Hepatocyte (in vitro differentiated cells): ENCODE data around the gene CKS1B. TPM values are rescaled to one million over a fixed set of nuclear protein-coding genes. Genes with fewer than 3 reads are reported as not detected.

Experiments
- DNase-seq: peaks from one replicate; pipeline ENCODE4 v3.0.0-alpha.2; 2016; ENCODE audit warnings: low spot score
- H2AFZ ChIP-seq: fragments of 200-600 bp; sonication (generic); 2 replicates; pipeline ENCODE4 v1.6.0; 2016; ENCODE audit warnings: antibody characterized with exemption, mild to moderate bottlenecking
- H3K27ac ChIP-seq: fragments of 200-600 bp; sonication (generic); 2 replicates; pipeline ENCODE4 v1.5.1; 2016; ENCODE audit warnings: mild to moderate bottlenecking
- H3K27me3 ChIP-seq: fragments of 200-600 bp; sonication (generic); 2 replicates; pipeline ENCODE4 v1.6.1; 2016
- H3K36me3 ChIP-seq: fragments of 200-600 bp; sonication (generic); replicated peaks from 2 replicates; pipeline ENCODE4 v1.5.1; 2016; ENCODE audit warnings: low read depth; ENCODE audit not compliant: insufficient read depth
- H3K4me1 ChIP-seq: fragments of 200-600 bp; sonication (generic); 2 replicates; pipeline ENCODE4 v1.5.1; 2016; ENCODE audit warnings: mild to moderate bottlenecking, moderate library complexity; ENCODE audit not compliant: insufficient read depth
- H3K4me2 ChIP-seq: fragments of 200-600 bp; sonication (generic); 2 replicates; pipeline ENCODE4 v1.6.0; 2016
- H3K4me3 ChIP-seq: fragments of 200-600 bp; sonication (generic); 2 replicates; pipeline ENCODE4 v1.5.1; 2016; ENCODE audit warnings: mild to moderate bottlenecking
- H3K79me2 ChIP-seq: fragments of 200-600 bp; sonication (generic); 2 replicates; pipeline ENCODE4 v1.6.0; 2017; ENCODE audit warnings: mild to moderate bottlenecking
- H3K9me2 ChIP-seq: fragments of 200-600 bp; sonication (generic); replicated peaks from 2 replicates; pipeline ENCODE4 v1.6.0; 2017; ENCODE audit warnings: mild to moderate bottlenecking; ENCODE audit not compliant: insufficient read depth
- H3K9me3 ChIP-seq: fragments of 200-600 bp; sonication (generic); 2 replicates; pipeline ENCODE4 v1.5.1; 2016; ENCODE audit warnings: low read depth, mild to moderate bottlenecking
- H4K20me1 ChIP-seq: fragments of 200-600 bp; sonication (generic); 2 replicates; pipeline ENCODE4 v1.6.0; 2016; ENCODE audit warnings: mild to moderate bottlenecking; ENCODE audit not compliant: insufficient read depth, poor library complexity, severe bottlenecking
- EZH2 ChIP-seq: fragments of 200-600 bp; sonication (generic); IDR thresholded peaks from 2 replicates; pipeline ENCODE4 v1.6.1; 2016; ENCODE audit warnings: antibody characterized with exemption, mild to moderate bottlenecking, borderline replicate concordance
- EZH2phosphoT487 ChIP-seq: fragments of 200-600 bp; sonication (generic); IDR thresholded peaks from one replicate; pipeline ENCODE4 v1.6.1; 2018; ENCODE audit warnings: antibody characterized with exemption, mild to moderate bottlenecking, low read depth, moderate library complexity; ENCODE audit not compliant: unreplicated experiment, severe bottlenecking
- WGBS: methylation state at CpG from one replicate; pipeline ENCODE4 v1.1.6; 2016; ENCODE audit warnings: low lambda C conversion rate; ENCODE audit errors: missing lambda C conversion rate; 5-methylcytosine and 5-hydroxymethylcytosine counted together
- polyA plus RNA-seq: library from polyadenylated mRNA; unstranded; fragments of >200 nt; fragmentation: Nextera tagmentation; extraction: Ambion mirVana; gene quantifications from 2 replicates; pipeline ENCODE4 v1.2.1, GENCODE V29; 2016
- total RNA-seq: library from RNA; depleted of rRNA; stranded (reverse); fragments of >200 nt; gene quantifications from 2 replicates; pipeline ENCODE4 v1.2.3, GENCODE V29; 2014
- TF ChIP-seq, protein P1 (sequence below): fragments of 200-600 bp; sonication (generic); IDR thresholded peaks from 2 replicates; pipeline ENCODE4 v1.5.1; 2016; ENCODE audit warnings: antibody characterized with exemption, mild to moderate bottlenecking; ENCODE audit not compliant: poor library complexity

CKS1B gene
- total and polyA plus RNA-seq, 2 experiments from 2014 or later = 40.4 to 91.3 TPM

DNA sequence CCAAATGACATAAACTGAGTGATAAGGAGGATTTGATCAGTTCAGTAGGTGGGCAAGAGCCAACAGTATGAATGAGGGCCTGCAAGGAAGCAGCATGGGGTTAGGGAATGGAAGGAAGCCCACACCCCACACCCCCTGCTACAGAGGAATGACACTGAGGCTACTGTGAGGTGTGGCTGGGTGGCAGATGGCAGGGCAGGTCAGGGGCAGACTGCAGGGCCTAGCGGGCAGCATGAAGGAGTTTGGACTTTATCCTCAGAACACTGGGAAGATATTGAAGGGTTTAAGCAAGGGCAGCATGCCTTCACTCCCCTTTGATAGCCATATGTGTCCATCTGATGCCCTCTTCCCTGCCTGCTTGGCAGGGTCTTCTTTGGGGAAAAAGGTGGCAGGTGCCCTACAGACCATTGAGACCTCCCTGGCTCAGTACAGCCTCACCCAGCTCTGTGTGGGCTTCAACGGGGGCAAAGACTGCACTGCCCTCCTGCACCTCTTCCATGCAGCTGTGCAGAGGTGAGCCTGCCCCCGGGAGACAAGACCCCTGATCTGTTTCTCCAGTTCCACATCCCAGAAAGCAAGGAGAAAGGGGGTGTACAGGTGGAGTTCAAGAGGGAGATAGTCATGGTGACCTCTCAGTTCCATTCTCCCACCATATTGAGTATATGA, 14.8 kb downstream of the CKS1B start:
- Histone ChIP-seq H3K79me2 (peaks cover 30% of the 10 kb centered on the region), H3K4me3 (no peak overlapping the region), H3K36me3 (no peaks in the 10 kb centered on the region), H2AFZ (no peak overlapping the region), H3K27ac (no peak overlapping the region), H3K4me1 (peaks cover 5% of the 10 kb centered on the region), H4K20me1 (no peaks in the 10 kb centered on the region), H3K27me3 (no peaks in the 10 kb centered on the region), H3K9me2 (no peaks in the 10 kb centered on the region), H3K9me3 (no peaks in the 10 kb centered on the region), H3K4me2 (no peak overlapping the region)
- 81% methylated on average over 3 of the region's 3 CpGs for WGBS
- DNase-seq = no peak
- TF ChIP-seq EZH2 (no peak), EZH2phosphoT487 (no peak)
- TF ChIP-seq, protein P1, sequence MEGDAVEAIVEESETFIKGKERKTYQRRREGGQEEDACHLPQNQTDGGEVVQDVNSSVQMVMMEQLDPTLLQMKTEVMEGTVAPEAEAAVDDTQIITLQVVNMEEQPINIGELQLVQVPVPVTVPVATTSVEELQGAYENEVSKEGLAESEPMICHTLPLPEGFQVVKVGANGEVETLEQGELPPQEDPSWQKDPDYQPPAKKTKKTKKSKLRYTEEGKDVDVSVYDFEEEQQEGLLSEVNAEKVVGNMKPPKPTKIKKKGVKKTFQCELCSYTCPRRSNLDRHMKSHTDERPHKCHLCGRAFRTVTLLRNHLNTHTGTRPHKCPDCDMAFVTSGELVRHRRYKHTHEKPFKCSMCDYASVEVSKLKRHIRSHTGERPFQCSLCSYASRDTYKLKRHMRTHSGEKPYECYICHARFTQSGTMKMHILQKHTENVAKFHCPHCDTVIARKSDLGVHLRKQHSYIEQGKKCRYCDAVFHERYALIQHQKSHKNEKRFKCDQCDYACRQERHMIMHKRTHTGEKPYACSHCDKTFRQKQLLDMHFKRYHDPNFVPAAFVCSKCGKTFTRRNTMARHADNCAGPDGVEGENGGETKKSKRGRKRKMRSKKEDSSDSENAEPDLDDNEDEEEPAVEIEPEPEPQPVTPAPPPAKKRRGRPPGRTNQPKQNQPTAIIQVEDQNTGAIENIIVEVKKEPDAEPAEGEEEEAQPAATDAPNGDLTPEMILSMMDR = no peak

DNA sequence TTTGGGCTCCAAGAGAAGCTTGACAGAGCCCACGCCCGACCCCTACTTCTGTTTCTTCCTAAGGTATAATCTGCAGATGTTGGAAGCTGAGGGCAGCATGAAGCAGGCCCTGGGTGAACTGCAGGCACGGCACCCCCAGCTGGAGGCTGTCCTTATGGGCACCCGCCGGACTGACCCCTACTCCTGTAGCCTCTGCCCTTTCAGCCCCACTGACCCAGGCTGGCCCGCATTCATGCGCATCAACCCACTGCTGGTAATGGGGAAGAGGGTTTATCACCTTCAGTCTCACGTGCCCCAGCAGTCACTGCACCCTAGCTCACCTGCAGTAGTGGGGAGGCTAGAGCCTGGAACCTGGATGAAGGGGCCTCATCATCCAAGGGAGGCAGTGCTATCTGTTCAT, 15.8 kb downstream of the CKS1B start:
- Histone ChIP-seq H3K36me3 (no peaks in the 10 kb centered on the region), H3K27ac (no peak overlapping the region), H3K4me1 (no peaks in the 10 kb centered on the region), H3K4me2 (no peak overlapping the region), H3K27me3 (no peaks in the 10 kb centered on the region), H3K4me3 (no peak overlapping the region), H3K9me2 (no peaks in the 10 kb centered on the region), H4K20me1 (no peaks in the 10 kb centered on the region), H3K79me2 (peaks cover 20% of the 10 kb centered on the region), H3K9me3 (no peaks in the 10 kb centered on the region), H2AFZ (no peak overlapping the region)
- no peak for DNase-seq
- 94% methylated on average over 8 of the region's 8 CpGs for WGBS
- TF ChIP-seq EZH2phosphoT487 = no peak
- TF ChIP-seq EZH2 = no peak
- TF ChIP-seq, protein P1 = no peak

DNA sequence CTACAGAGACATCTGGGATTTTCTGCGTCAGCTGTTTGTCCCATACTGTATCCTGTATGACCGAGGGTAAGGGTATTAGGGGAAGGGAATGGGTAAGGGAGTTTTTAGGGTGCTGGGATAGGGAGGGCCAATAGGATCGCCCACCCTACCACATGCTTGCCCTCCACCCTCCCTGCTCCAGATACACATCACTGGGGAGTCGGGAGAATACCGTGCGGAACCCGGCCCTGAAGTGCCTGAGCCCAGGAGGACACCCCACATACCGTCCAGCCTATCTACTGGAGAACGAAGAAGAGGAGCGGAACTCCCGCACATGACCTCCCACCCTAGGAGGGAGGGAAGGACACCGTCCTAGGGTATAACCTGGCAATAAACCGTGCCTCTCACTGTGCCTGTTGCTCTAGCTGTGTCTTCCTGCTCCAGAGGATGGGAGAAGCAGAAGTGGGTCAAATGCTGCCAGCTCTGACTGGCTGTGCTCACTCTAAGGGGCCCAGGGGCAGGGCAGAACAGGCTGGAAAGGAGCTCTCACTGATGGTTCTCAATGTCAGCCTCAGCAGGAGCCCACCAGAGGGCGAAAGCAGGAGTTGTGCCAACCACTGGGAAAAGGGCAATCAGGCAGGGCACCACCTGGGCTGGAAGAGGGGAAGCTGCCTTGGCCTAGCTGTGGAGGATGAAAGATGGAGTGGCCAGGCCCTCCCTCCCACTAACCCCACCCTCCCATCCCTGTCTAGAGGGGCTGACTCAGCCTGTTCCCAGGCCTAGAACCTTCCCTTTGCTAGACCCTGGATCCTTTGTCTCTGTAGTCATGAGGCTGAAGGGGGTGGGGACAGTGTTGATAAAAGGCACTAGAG, 18.5 kb downstream of the CKS1B start:
- Histone ChIP-seq H3K4me3 (no peak overlapping the region), H3K9me3 (no peaks in the 10 kb centered on the region), H3K9me2 (no peaks in the 10 kb centered on the region), H3K36me3 (no peaks in the 10 kb centered on the region), H3K4me2 (no peak overlapping the region), H2AFZ (no peak overlapping the region), H3K4me1 (no peaks in the 10 kb centered on the region), H3K27ac (no peak overlapping the region), H4K20me1 (no peaks in the 10 kb centered on the region), H3K79me2 (no peaks in the 10 kb centered on the region), H3K27me3 (no peaks in the 10 kb centered on the region)
- TF ChIP-seq, protein P1 = no peak
- TF ChIP-seq EZH2 = no peak
- no peak for DNase-seq
- 86% methylated on average over 14 of the region's 14 CpGs for WGBS
